GM23338 (cell line): ENCODE results near the gene FBXO9. TPM values are rescaled to one million over a fixed set of nuclear protein-coding genes. Genes with fewer than 3 reads are reported as not detected.

Experiments
- ATAC-seq: fragments of 200-7000 bp; cut with Tn5 transposase; 3 replicates; pipeline ENCODE4 v1.9.1; 2020
- DNase-seq: peaks from one replicate; pipeline ENCODE4 v3.0.0-alpha.2; 2015; ENCODE audit warnings: low spot score
- H2AFZ ChIP-seq: fragments of 200-600 bp; sonication (generic); 2 replicates; pipeline ENCODE4 v1.8.0; 2016; ENCODE audit warnings: antibody characterized with exemption, mild to moderate bottlenecking, moderate library complexity
- H3F3A ChIP-seq: fragments of 200-600 bp; sonication (generic); replicated peaks from 2 replicates; pipeline ENCODE4 v1.8.0; 2017; ENCODE audit warnings: antibody characterized with exemption, mixed run types, low read depth
- H3K27ac ChIP-seq: fragments of 200-600 bp; sonication (generic); 2 replicates; pipeline ENCODE4 v1.6.1; 2016; ENCODE audit warnings: low read depth
- H3K27me3 ChIP-seq: fragments of 200-600 bp; sonication (generic); 2 replicates; pipeline ENCODE4 v1.8.0; 2016; ENCODE audit warnings: mild to moderate bottlenecking, mixed run types, moderate library complexity; ENCODE audit not compliant: insufficient read depth
- H3K36me3 ChIP-seq: fragments of 200-600 bp; sonication (generic); 2 replicates; pipeline ENCODE4 v1.8.0; 2016; ENCODE audit warnings: mild to moderate bottlenecking; ENCODE audit not compliant: insufficient read depth
- H3K4me1 ChIP-seq: fragments of 200-600 bp; sonication (generic); 2 replicates; pipeline ENCODE4 v1.8.0; 2016; ENCODE audit warnings: mild to moderate bottlenecking, moderate library complexity; ENCODE audit not compliant: insufficient read depth
- H3K4me2 ChIP-seq: fragments of 200-600 bp; sonication (generic); 2 replicates; pipeline ENCODE4 v1.7.1; 2017; ENCODE audit warnings: mixed run types
- H3K4me3 ChIP-seq: fragments of 200-600 bp; sonication (generic); 2 replicates; pipeline ENCODE4 v1.6.1; 2016; ENCODE audit warnings: mixed run types
- H3K79me2 ChIP-seq: fragments of 200-600 bp; sonication (generic); replicated peaks from 2 replicates; pipeline ENCODE4 v1.8.0; 2017; ENCODE audit warnings: mild to moderate bottlenecking; ENCODE audit not compliant: insufficient read depth
- H3K9me2 ChIP-seq: fragments of 200-600 bp; sonication (generic); 2 replicates; pipeline ENCODE4 v1.8.0; 2017; ENCODE audit not compliant: insufficient read depth
- H4K20me1 ChIP-seq: fragments of 200-600 bp; sonication (generic); replicated peaks from 2 replicates; pipeline ENCODE4 v1.8.0; 2017; ENCODE audit warnings: mild to moderate bottlenecking; ENCODE audit not compliant: insufficient read depth
- H3K27ac Mint-ChIP-seq: 2 replicates; pipeline ENCODE4 v1.8.0; 2020; ENCODE audit warnings: inconsistent platforms, mild to moderate bottlenecking, moderate library complexity, mixed read lengths
- H3K27me3 Mint-ChIP-seq: 3 replicates; pipeline ENCODE4 v1.8.0; 2022; ENCODE audit warnings: low read depth, mild to moderate bottlenecking, moderate library complexity, mixed read lengths, inconsistent platforms; ENCODE audit not compliant: insufficient read depth, poor library complexity
- H3K36me3 Mint-ChIP-seq: 3 replicates; pipeline ENCODE4 v1.8.0; 2021; ENCODE audit warnings: low read depth, mild to moderate bottlenecking, inconsistent platforms, moderate library complexity, mixed read lengths
- H3K4me1 Mint-ChIP-seq: 3 replicates; pipeline ENCODE4 v1.8.0; 2020; ENCODE audit warnings: mild to moderate bottlenecking, inconsistent platforms, mixed read lengths
- H3K4me3 Mint-ChIP-seq: 3 replicates; pipeline ENCODE4 v1.8.0; 2021; ENCODE audit warnings: moderate library complexity, mild to moderate bottlenecking, inconsistent platforms, mixed read lengths
- H3K9me3 Mint-ChIP-seq: 3 replicates; pipeline ENCODE4 v1.8.0; 2020; ENCODE audit warnings: moderate library complexity, mild to moderate bottlenecking, inconsistent platforms, mixed read lengths
- CREB1 ChIP-seq: fragments of 250-450 bp; sonication (Bioruptor Pico); IDR thresholded peaks from 2 replicates; pipeline ENCODE4 v1.5.0; 2020; ENCODE audit warnings: low read depth, mild to moderate bottlenecking, moderate library complexity
- EZH2 ChIP-seq: fragments of 200-600 bp; sonication (generic); IDR thresholded peaks from one replicate; pipeline ENCODE4 v1.8.0; 2017; ENCODE audit warnings: antibody characterized with exemption, mild to moderate bottlenecking, low read depth; ENCODE audit not compliant: unreplicated experiment
- EZH2phosphoT487 ChIP-seq: fragments of 200-600 bp; sonication (generic); IDR thresholded peaks from one replicate; pipeline ENCODE4 v1.8.1; 2018; ENCODE audit warnings: antibody characterized with exemption; ENCODE audit not compliant: unreplicated experiment
- JUNB ChIP-seq: IDR thresholded peaks from one replicate; pipeline ENCODE4 v1.6.1; 2016; ENCODE audit warnings: antibody characterized with exemption; ENCODE audit not compliant: unreplicated experiment
- NANOG ChIP-seq: IDR thresholded peaks from 2 replicates; pipeline ENCODE4 v1.6.1; 2016; ENCODE audit warnings: antibody characterized with exemption, borderline replicate concordance
- POLR2AphosphoS5 ChIP-seq: IDR thresholded peaks from 2 replicates; pipeline ENCODE4 v1.6.1; 2016; ENCODE audit warnings: antibody characterized with exemption, low read depth
- STAT1 ChIP-seq: IDR thresholded peaks from one replicate; pipeline ENCODE4 v1.6.1; 2016; ENCODE audit warnings: antibody characterized with exemption; ENCODE audit not compliant: unreplicated experiment
- ZNF114 ChIP-seq: fragments of 250-450 bp; sonication (Bioruptor Pico); IDR thresholded peaks from 2 replicates; pipeline ENCODE4 v1.5.0; 2020; ENCODE audit warnings: mild to moderate bottlenecking, moderate library complexity
- ZNF331 ChIP-seq: fragments of 250-450 bp; sonication (Bioruptor Pico); IDR thresholded peaks from 2 replicates; pipeline ENCODE4 v1.5.0; 2020; ENCODE audit warnings: low read depth, mild to moderate bottlenecking, moderate library complexity
- polyA plus RNA-seq: library from polyadenylated mRNA; unstranded; fragments of >200 nt; fragmentation: Nextera tagmentation; extraction: Ambion mirVana; gene quantifications from 2 replicates; pipeline ENCODE4 v1.2.1, GENCODE V29; 2016
- total RNA-seq: library from RNA; depleted of rRNA; stranded (reverse); fragments of >200 nt; shearing (Covaris generic); gene quantifications from 2 replicates; pipeline ENCODE4 v1.2.3, GENCODE V29; 2014
- TF ChIP-seq, protein P1 (sequence below): fragments of 250-450 bp; sonication (Bioruptor Pico); IDR thresholded peaks from 2 replicates; pipeline ENCODE4 v1.5.0; 2020; ENCODE audit warnings: mild to moderate bottlenecking, moderate library complexity
- TF ChIP-seq, protein P2 (sequence below): IDR thresholded peaks from 2 replicates; pipeline ENCODE4 v1.6.1; 2016; ENCODE audit warnings: antibody characterized with exemption
- TF ChIP-seq, protein P3 (sequence below), 2 experiments: fragments of 200-600 bp in 1 of 2; sonication (generic) in 1 of 2; conservative IDR thresholded peaks; 2 replicates each; pipeline versions ENCODE4 v1.5.1 to v1.6.1; 2016 to 2017; ENCODE audit warnings: antibody characterized with exemption in 2 of 2, low read depth in 2 of 2, mild to moderate bottlenecking in 2 of 2, moderate library complexity in 1 of 2
- TF ChIP-seq, protein P4 (sequence below): IDR thresholded peaks from one replicate; pipeline ENCODE4 v1.6.1; 2018; ENCODE audit warnings: antibody characterized with exemption; ENCODE audit not compliant: unreplicated experiment

Gene FBXO9
- total and polyA plus RNA-seq, 2 experiments from 2014 or later = 29.8 to 32.8 TPM

DNA sequence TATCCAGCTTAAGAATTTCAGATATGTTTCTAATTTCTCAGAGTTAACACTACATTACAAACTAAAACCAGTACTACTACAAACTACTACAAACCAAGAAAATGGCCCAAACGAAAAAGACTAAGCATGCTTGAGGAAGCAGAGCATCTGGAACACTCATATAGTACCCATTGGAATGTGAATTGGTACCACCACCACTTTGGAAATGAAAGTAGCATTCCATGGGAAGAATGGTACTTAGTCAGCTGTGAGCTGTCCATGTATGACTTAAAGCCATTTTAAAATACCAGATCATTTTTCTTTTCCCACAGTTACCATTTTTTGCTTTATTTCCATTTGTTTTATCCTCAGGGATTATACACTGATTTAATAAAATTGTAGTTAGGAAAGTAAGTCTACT lies 30.5 kb downstream of the FBXO9 start:
- Mint-ChIP-seq H3K27ac (no peak overlapping the region), H3K9me3 (no peaks in the 10 kb centered on the region), H3K4me3 (no peak overlapping the region), H3K36me3 (peaks cover 58% of the 10 kb centered on the region), H3K4me1 (no peaks in the 10 kb centered on the region), H3K27me3 (no peaks in the 10 kb centered on the region)
- no peak for TF ChIP-seq EZH2phosphoT487
- no peak for TF ChIP-seq STAT1
- TF ChIP-seq, protein P1, sequence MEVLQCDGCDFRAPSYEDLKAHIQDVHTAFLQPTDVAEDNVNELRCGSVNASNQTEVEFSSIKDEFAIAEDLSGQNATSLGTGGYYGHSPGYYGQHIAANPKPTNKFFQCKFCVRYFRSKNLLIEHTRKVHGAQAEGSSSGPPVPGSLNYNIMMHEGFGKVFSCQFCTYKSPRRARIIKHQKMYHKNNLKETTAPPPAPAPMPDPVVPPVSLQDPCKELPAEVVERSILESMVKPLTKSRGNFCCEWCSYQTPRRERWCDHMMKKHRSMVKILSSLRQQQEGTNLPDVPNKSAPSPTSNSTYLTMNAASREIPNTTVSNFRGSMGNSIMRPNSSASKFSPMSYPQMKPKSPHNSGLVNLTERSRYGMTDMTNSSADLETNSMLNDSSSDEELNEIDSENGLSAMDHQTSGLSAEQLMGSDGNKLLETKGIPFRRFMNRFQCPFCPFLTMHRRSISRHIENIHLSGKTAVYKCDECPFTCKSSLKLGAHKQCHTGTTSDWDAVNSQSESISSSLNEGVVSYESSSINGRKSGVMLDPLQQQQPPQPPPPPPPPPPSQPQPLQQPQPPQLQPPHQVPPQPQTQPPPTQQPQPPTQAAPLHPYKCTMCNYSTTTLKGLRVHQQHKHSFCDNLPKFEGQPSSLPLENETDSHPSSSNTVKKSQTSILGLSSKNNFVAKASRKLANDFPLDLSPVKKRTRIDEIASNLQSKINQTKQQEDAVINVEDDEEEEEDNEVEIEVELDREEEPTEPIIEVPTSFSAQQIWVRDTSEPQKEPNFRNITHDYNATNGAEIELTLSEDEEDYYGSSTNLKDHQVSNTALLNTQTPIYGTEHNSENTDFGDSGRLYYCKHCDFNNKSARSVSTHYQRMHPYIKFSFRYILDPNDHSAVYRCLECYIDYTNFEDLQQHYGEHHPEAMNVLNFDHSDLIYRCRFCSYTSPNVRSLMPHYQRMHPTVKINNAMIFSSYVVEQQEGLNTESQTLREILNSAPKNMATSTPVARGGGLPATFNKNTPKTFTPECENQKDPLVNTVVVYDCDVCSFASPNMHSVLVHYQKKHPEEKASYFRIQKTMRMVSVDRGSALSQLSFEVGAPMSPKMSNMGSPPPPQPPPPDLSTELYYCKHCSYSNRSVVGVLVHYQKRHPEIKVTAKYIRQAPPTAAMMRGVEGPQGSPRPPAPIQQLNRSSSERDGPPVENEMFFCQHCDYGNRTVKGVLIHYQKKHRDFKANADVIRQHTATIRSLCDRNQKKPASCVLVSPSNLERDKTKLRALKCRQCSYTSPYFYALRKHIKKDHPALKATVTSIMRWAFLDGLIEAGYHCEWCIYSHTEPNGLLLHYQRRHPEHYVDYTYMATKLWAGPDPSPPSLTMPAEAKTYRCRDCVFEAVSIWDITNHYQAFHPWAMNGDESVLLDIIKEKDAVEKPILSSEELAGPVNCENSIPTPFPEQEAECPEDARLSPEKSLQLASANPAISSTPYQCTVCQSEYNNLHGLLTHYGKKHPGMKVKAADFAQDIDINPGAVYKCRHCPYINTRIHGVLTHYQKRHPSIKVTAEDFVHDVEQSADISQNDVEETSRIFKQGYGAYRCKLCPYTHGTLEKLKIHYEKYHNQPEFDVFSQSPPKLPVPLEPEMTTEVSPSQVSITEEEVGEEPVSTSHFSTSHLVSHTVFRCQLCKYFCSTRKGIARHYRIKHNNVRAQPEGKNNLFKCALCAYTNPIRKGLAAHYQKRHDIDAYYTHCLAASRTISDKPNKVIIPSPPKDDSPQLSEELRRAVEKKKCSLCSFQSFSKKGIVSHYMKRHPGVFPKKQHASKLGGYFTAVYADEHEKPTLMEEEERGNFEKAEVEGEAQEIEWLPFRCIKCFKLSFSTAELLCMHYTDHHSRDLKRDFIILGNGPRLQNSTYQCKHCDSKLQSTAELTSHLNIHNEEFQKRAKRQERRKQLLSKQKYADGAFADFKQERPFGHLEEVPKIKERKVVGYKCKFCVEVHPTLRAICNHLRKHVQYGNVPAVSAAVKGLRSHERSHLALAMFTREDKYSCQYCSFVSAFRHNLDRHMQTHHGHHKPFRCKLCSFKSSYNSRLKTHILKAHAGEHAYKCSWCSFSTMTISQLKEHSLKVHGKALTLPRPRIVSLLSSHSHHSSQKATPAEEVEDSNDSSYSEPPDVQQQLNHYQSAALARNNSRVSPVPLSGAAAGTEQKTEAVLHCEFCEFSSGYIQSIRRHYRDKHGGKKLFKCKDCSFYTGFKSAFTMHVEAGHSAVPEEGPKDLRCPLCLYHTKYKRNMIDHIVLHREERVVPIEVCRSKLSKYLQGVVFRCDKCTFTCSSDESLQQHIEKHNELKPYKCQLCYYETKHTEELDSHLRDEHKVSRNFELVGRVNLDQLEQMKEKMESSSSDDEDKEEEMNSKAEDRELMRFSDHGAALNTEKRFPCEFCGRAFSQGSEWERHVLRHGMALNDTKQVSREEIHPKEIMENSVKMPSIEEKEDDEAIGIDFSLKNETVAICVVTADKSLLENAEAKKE (CRISPR knock-in tag) = no peak
- TF ChIP-seq NANOG = no peak
- no peak for TF ChIP-seq JUNB
- no peak for TF ChIP-seq ZNF331
- no peak for TF ChIP-seq CREB1
- no peak for TF ChIP-seq EZH2
- TF ChIP-seq ZNF114 (CRISPR knock-in tag) = no peak
- TF ChIP-seq, protein P2, sequence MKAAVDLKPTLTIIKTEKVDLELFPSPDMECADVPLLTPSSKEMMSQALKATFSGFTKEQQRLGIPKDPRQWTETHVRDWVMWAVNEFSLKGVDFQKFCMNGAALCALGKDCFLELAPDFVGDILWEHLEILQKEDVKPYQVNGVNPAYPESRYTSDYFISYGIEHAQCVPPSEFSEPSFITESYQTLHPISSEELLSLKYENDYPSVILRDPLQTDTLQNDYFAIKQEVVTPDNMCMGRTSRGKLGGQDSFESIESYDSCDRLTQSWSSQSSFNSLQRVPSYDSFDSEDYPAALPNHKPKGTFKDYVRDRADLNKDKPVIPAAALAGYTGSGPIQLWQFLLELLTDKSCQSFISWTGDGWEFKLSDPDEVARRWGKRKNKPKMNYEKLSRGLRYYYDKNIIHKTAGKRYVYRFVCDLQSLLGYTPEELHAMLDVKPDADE = no peak
- TF ChIP-seq, protein P3, sequence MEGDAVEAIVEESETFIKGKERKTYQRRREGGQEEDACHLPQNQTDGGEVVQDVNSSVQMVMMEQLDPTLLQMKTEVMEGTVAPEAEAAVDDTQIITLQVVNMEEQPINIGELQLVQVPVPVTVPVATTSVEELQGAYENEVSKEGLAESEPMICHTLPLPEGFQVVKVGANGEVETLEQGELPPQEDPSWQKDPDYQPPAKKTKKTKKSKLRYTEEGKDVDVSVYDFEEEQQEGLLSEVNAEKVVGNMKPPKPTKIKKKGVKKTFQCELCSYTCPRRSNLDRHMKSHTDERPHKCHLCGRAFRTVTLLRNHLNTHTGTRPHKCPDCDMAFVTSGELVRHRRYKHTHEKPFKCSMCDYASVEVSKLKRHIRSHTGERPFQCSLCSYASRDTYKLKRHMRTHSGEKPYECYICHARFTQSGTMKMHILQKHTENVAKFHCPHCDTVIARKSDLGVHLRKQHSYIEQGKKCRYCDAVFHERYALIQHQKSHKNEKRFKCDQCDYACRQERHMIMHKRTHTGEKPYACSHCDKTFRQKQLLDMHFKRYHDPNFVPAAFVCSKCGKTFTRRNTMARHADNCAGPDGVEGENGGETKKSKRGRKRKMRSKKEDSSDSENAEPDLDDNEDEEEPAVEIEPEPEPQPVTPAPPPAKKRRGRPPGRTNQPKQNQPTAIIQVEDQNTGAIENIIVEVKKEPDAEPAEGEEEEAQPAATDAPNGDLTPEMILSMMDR (conservative IDR thresholded peaks at IDR 0.05; ENCODE audit: low read depth in 2 of 2) = no peak
- TF ChIP-seq, protein P4, sequence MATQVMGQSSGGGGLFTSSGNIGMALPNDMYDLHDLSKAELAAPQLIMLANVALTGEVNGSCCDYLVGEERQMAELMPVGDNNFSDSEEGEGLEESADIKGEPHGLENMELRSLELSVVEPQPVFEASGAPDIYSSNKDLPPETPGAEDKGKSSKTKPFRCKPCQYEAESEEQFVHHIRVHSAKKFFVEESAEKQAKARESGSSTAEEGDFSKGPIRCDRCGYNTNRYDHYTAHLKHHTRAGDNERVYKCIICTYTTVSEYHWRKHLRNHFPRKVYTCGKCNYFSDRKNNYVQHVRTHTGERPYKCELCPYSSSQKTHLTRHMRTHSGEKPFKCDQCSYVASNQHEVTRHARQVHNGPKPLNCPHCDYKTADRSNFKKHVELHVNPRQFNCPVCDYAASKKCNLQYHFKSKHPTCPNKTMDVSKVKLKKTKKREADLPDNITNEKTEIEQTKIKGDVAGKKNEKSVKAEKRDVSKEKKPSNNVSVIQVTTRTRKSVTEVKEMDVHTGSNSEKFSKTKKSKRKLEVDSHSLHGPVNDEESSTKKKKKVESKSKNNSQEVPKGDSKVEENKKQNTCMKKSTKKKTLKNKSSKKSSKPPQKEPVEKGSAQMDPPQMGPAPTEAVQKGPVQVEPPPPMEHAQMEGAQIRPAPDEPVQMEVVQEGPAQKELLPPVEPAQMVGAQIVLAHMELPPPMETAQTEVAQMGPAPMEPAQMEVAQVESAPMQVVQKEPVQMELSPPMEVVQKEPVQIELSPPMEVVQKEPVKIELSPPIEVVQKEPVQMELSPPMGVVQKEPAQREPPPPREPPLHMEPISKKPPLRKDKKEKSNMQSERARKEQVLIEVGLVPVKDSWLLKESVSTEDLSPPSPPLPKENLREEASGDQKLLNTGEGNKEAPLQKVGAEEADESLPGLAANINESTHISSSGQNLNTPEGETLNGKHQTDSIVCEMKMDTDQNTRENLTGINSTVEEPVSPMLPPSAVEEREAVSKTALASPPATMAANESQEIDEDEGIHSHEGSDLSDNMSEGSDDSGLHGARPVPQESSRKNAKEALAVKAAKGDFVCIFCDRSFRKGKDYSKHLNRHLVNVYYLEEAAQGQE = no peak
- no peak for TF ChIP-seq POLR2AphosphoS5
- Histone ChIP-seq H2AFZ (no peak overlapping the region), H3K27me3 (no peaks in the 10 kb centered on the region), H3K4me1 (no peaks in the 10 kb centered on the region), H3F3A (no peaks in the 10 kb centered on the region), H3K36me3 (peaks cover 47% of the 10 kb centered on the region; the same call in 1 of the 2 replicates), H3K79me2 (no peaks in the 10 kb centered on the region), H3K9me2 (no peaks in the 10 kb centered on the region), H3K4me3 (no peak overlapping the region), H3K27ac (no peak overlapping the region), H4K20me1 (0 out of 2 replicates have a peak, but pooled peaks cover 4% of the 10 kb centered on the region), H3K4me2 (no peak overlapping the region)
- ATAC-seq (no peak), DNase-seq (no peak)
